AG10803 (cell line): ENCODE data around the gene TRMT44.

Experiments used
- DNase-seq: peaks from one replicate; pipeline ENCODE4 v3.0.0; 2010; ENCODE audit warnings: low read depth
- H3K4me3 ChIP-seq: 2 replicates; pipeline ENCODE4 v1.5.1; 2011; ENCODE audit warnings: mild to moderate bottlenecking, low read length, control low read depth
- CTCF ChIP-seq: conservative IDR thresholded peaks from 2 replicates; pipeline ENCODE4 v1.5.1; 2011; ENCODE audit warnings: mild to moderate bottlenecking, low read length, control low read depth, inconsistent platforms

The TRMT44 gene

GRCh38 chr4:8394806-8395205 lies 45.8 kb upstream of the TRMT44 start:
- DNase-seq = no peak
- no peak for TF ChIP-seq CTCF
- H3K4me3 ChIP-seq = no peak overlapping the region

- H3K4me3 ChIP-seq = no peak overlapping the region
- TF ChIP-seq CTCF = no peak
- DNase-seq = no peak
Measured at GRCh38 chr4:8395504-8396296, 44.9 kb upstream of the TRMT44 start.

- TF ChIP-seq CTCF = no peak
- no peak for DNase-seq
- H3K4me3 ChIP-seq = no peak overlapping the region
Measured at GRCh38 chr4:8396762-8397406, 43.7 kb upstream of the TRMT44 start.

GRCh38 chr4:8398347-8398746 lies 42.2 kb upstream of the TRMT44 start:
- TF ChIP-seq CTCF = no peak
- DNase-seq = no peak
- no peak overlapping the region for H3K4me3 ChIP-seq

GRCh38 chr4:8399298-8399697 lies 41.3 kb upstream of the TRMT44 start:
- TF ChIP-seq CTCF = no peak
- H3K4me3 ChIP-seq = no peak overlapping the region
- no peak for DNase-seq

GRCh38 chr4:8400632-8401325 lies 39.8 kb upstream of the TRMT44 start:
- no peak overlapping the region for H3K4me3 ChIP-seq
- peak; percentile 57 for DNase-seq
- peak; percentile 20 for TF ChIP-seq CTCF
